NB4 (cell line): ENCODE data around the gene TMEM178A.

ENCODE experiments used
- CTCF ChIP-seq: IDR thresholded peaks from one replicate; pipeline ENCODE4 v1.5.1; 2012; ENCODE audit warnings: low read depth, low read length
- POLR2A ChIP-seq: IDR thresholded peaks from 2 replicates; pipeline ENCODE4 v1.6.1; 2011; ENCODE audit warnings: mild to moderate bottlenecking; ENCODE audit not compliant: insufficient read length; ENCODE audit errors: extremely low read depth

DNA sequence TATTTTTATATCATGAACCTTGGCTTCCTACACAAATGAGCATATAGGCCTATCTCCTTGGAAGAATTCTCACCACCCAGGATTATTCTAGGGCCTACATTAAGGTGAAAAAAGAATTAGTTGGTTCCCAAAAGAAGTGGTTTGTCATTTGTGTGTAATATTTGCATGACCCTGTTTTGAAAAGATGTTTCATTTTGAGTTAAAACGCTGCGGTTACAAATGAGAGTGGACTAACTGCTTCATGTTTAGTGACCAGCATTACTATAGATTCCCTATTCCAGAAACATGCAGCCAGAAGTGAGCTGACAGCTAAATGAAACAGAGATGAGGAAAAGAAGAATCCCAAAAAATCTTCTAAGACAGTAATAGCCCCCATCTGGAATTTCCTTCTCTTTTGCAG, 44.1 kb upstream of the TMEM178A start:
- TF ChIP-seq CTCF (no peak), POLR2A (no peak)
